HL-60 (cell line): ENCODE measurements around the gene ENOX2.

Experiments
- DNase-seq, 2 experiments: peaks; one replicate each; pipeline ENCODE4 v3.0.0-alpha.2; 2010 to 2020; ENCODE audit warnings: low read depth in 1 of 2, low spot score in 1 of 2
- H3K27ac ChIP-seq: fragments of 250-450 bp; sonication (Bioruptor Pico); replicated peaks from 2 replicates; pipeline ENCODE4 v1.5.1; 2020; ENCODE audit warnings: mild to moderate bottlenecking, moderate library complexity
- H3K27me3 ChIP-seq: fragments of 250-450 bp; sonication (Bioruptor Pico); 2 replicates; pipeline ENCODE4 v1.5.1; 2021; ENCODE audit warnings: mild to moderate bottlenecking, moderate library complexity; ENCODE audit not compliant: insufficient read depth, poor library complexity, severe bottlenecking
- H3K4me3 ChIP-seq: replicated peaks from 2 replicates; pipeline ENCODE4 v1.5.1; 2011; ENCODE audit warnings: mild to moderate bottlenecking, control low read depth, low read length; ENCODE audit not compliant: insufficient read depth
- CTCF ChIP-seq: IDR thresholded peaks from one replicate; pipeline ENCODE4 v1.5.1; 2011; ENCODE audit warnings: low read length, control low read depth, inconsistent platforms; ENCODE audit not compliant: insufficient read depth
- GABPA ChIP-seq: IDR thresholded peaks from 2 replicates; pipeline ENCODE4 v1.6.1; 2012; ENCODE audit warnings: low read depth
- POLR2AphosphoS5 ChIP-seq: IDR thresholded peaks from 2 replicates; pipeline ENCODE4 v1.6.1; 2012; ENCODE audit warnings: low read depth
- REST ChIP-seq: IDR thresholded peaks from 2 replicates; pipeline ENCODE4 v1.6.1; 2012; ENCODE audit warnings: low read depth; ENCODE audit not compliant: insufficient replicate concordance
- SPI1 ChIP-seq: IDR thresholded peaks from 2 replicates; pipeline ENCODE4 v1.6.1; 2012; ENCODE audit warnings: low read depth, mild to moderate bottlenecking, borderline replicate concordance

The ENOX2 gene

GRCh38 chrX:130869239-130869638 is 33.8 kb downstream of the ENOX2 start:
- Histone ChIP-seq H3K27me3 (no peaks in the 10 kb centered on the region), H3K27ac (no peak overlapping the region), H3K4me3 (no peak overlapping the region)
- no peak for TF ChIP-seq SPI1
- no peak for DNase-seq

GRCh38 chrX:130861462-130861861 is 41.5 kb downstream of the ENOX2 start:
- TF ChIP-seq REST: no peak
- no peak for TF ChIP-seq SPI1
- no peak for TF ChIP-seq GABPA
- no peak for TF ChIP-seq POLR2AphosphoS5
- TF ChIP-seq CTCF: no peak
- DNase-seq: no peak
- Histone ChIP-seq H3K4me3 (no peak overlapping the region), H3K27me3 (no peaks in the 10 kb centered on the region), H3K27ac (no peak overlapping the region)

GRCh38 chrX:130857207-130857606 is 45.8 kb downstream of the ENOX2 start:
- TF ChIP-seq POLR2AphosphoS5: no peak
- no peak for TF ChIP-seq GABPA
- H3K4me3 ChIP-seq: no peak overlapping the region
- DNase-seq: no peak
- no peak overlapping the region for H3K27ac ChIP-seq
- no peaks in the 10 kb centered on the region for H3K27me3 ChIP-seq

GRCh38 chrX:130851569-130851968 is 51.4 kb downstream of the ENOX2 start:
- Histone ChIP-seq H3K4me3 (no peak overlapping the region), H3K27me3 (no peaks in the 10 kb centered on the region)

More at GRCh38 chrX:130851569-130851968, 51.4 kb downstream of the ENOX2 start:
- TF ChIP-seq POLR2AphosphoS5 (no peak), CTCF (no peak), SPI1 (no peak), REST (no peak), GABPA (no peak)
- no peak overlapping the region for H3K27ac ChIP-seq
- DNase-seq: no peak
